GM19452 (cell line): ENCODE data around the gene PHTF1.
A peak's percentile ranks its signal among the peaks of the same experiment; 100 is the strongest.

Experiments
- ATAC-seq: cut with Tn5 transposase; IDR thresholded peaks from one replicate; pipeline ENCODE4 v1.9.1; 2021; ENCODE audit not compliant: unreplicated experiment

The PHTF1 gene

DNA sequence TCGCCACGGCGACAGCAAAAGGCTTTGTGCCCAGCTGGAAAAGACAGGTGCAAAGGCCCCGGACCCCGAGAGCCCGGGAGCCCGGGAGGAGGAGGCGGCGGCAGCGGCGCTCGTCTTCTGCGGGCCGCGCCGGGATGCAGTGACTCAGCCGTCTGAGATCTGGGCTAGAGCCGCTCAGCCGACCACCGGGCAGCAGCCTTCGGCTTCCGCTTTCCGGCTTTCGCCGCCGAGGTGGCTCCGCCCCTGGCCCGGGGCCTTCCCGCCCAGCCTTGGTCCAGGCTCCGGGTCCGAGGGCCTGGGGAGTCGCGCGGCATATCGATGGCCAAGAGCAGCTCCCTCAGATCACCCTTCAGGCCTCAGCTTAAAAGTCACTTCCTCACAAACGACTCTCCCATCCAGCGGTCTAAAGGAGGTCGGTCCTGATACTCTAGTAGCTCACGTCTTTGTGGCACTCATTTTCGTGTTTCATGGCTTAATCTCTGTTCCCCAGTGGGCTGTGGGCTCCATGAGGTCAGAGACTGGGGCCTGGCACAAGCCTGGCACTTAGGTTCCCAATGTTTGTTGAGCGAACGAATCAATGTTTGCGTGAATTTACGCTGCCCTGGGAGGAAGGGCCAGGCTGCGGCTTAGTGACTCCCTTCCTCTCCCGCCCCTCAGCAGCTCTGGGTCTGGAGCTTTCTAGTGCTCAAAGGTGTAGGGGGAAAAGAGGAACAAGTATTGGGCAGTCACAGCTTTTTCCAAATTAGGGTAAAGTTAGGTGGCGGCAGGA lies at the start of gene PHTF1:
Gene PHTF1, minus strand, starts transcription at position 154 of the 769 bp plus-strand sequence. CDS start 783 bp downstream, outside the sequence.
- peak; percentile 82 for ATAC-seq

DNA sequence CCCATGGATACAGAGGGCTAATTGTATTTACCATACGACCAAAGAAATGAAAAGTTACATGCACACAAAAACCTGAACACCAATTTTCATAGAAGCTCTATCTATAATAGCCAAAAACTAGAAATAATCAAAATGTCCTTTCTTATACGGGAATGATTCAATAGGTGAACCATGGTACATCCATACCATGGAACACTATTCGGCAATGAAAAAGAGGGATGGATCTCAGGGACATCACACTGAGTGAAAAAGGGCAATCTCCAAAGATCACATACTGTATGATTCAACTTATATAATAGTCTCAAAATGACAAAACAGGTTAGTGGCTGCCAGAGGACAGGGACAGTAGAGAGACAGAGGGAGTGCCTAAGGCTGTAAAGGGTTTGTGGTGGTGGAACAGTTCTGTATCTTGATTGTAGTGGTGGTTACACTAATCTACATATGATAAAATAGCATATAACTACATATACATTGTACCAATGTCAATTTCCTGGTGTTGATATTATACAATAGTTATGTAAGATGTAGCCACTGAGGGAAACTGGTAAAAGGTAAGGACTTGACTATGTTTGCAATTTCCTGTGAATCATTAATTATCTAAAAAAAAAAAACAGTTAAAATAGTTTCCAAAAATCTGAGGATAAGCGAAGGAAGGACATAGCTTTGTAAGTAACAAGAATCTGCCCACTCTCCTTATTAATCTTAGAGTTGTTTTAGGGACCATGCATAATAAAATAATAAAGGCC lies 49.3 kb upstream of the PHTF1 start:
- ATAC-seq: no peak

DNA sequence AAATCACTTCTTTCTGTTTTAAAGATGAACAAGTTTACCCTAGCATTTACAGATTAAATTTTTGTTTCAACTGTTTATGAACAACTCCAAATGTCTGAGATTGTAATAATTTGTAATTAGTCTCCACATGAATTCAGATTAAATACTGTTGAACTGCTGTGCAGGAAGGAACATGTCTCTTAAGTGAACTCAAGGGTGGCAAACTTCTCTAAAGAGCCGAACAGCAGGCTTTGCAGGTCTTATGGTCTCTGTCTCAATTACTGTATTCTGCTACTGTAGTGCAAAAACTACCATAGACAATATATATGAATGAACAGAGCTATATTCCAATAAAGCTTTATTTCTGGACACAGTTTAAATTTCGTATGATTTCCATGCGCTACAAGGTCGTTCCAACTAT lies 46.4 kb upstream of the PHTF1 start:
- ATAC-seq: no peak

DNA sequence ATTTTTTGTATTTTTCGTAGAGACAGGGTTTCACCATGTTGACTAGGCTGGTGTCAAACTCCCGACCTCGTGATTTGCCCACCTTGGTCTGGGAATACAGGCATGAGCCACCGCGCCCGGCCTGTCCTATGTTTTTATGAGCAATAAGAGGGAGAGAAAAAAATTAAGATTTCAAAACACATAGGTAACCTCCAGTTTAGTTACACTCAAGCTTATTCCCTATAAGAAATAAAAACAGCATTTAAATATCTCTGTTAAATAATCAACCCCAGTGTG lies 45.9 kb upstream of the PHTF1 start:
- no peak for ATAC-seq

DNA sequence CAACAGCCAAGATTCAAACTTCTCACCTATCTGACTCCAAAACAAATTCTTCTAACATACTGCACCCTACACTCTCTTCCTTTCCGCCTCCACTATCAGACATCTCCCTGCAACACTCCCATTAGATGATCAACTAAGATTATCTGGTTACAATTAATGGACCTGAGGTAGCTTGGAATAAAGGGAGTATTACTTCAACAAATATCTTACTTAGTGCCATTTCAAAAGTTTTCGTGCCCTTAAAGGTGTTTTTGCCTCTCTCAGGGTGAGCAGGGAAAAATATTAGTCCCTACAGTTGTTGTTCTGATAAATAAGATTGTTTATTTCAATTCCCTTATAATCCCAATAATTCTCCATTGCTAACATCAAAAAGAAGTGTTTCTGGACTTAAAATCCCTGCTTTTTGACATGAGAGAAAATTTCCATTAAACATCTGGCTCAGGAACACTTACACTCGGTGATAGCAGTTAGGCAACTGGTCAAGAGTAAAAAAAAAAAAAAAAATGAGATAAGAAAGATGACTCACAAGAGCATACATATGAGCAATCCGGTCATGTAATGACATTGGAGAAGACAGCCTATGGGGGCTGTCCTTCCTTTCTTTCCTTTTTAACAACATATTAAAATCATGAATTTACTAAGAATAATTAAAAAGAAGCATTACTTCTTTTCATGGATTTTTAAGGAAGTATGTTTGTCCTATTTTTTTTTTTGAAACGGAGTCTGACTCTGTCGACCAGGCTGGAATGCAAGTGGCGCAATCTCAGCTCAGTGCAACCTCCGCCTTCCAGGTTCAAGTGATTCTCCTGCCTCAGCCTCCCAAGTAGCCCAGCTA lies 45.4 kb upstream of the PHTF1 start:
- ATAC-seq: no peak

DNA sequence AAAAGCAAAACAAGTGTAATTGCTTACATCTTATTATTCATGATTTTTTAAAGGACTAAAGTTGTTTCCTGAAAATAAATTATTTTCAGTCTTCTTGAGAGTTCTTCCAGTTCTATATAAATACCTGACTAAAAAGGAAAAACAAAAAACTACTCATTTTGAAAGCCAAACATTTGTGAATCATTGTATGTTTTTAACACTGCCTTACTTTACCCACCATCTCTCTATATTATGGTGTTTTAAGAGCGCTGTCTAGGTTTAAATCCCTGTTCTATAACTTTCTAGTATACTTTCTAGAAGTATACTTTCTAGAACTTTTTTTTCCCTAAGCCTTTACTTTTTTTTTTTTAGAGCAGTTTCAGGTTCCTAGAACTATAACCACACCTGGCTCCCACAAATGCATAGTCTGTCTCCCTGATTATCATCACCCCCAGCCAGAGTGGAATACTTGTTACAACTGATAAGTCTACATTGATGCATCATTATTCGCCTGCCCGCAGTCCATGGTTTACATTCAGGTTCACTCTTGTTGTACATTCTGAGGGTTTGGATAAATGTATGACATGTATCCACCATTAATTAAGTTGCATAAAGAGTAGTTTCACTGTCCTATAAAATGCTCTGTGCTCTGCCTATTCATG lies 43.2 kb upstream of the PHTF1 start:
- ATAC-seq: no peak

- ATAC-seq: no peak
Observed at GRCh38 chr1:113800487-113800886, 41.2 kb upstream of the PHTF1 start.

DNA sequence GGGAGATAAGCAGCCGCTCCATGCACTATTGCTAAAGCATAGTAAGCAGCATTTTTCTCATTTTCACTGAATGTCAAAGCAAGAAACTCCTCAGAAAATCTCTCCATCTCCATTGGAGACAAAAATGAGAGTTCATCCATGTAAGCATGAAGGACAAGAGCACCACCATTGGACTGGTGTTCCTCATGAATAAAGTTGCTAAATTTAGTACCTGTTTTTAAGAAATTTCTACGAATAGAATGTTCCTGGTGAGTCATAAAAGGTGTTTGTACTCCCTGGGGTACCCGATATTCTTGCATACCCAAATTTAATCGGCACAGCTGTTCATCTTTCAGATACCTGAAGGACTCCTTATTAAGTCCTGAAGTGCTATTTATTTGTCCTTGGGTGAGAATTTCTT lies 38.2 kb upstream of the PHTF1 start:
- no peak for ATAC-seq

DNA sequence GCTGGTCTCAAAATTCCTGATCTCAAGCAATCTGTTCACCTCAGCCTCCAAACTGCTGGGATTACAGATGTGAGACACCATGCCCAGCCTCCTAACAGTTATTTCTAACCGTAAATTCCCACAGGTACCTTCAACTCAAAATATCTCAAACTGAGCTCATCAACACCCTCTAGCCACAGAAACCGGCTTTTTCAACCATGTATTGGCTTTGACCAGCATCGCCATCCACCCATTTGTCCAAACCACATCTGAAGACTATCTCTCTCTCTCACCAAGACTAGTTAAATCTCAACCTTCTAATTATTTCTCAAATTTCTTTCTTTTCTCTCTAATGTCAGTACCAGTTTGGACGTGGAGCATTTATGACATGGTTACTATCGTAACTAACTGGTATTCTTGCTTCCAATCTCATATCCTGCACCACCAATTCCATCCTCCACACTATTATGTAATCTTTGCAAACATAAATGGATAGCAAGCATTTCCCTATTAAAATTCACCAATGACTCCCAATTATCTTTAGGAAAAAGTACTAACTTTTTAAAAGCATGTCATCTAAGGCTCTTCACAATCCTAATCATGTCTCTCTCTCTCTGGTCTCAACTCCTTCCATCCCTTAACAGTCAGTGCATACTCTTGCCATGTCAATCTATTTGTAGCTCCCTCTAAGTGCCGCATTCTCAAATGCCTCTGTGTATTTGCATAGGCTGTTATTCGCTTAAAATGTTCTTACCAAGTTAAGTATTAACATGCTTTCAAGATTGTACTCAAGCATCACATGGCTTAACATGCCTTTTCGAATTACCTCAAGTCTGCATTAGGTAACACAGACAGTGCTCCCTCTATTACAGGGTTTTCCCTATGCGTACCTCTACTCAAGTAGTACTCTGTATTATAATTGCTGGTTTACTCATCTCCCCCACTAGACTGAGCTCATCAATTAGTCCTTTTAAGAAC lies 34.9 kb upstream of the PHTF1 start:
- no peak for ATAC-seq

GRCh38 chr1:113792986-113793385 lies 33.7 kb upstream of the PHTF1 start:
- no peak for ATAC-seq

- ATAC-seq: no peak
Observed at GRCh38 chr1:113792471-113792870, 33.2 kb upstream of the PHTF1 start.

DNA sequence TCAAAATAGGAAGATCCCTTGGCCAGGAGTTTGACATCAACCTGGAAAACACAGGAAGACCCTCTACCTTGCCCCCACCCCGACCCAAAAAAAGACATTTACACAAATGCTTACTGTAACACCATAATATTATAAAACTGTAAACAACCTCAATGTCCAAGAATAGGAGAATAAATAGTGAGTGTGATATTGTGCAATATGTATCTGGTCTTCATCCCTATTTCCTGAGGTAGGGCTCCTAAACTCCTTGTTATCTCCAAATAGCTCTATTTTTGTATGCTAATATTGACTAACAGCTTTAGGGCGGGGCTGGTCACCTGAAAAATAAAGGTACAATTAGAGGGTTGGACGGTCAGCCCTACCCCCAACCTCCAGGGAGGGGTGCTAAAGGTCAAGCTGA lies 29.5 kb upstream of the PHTF1 start:
- ATAC-seq: no peak

DNA sequence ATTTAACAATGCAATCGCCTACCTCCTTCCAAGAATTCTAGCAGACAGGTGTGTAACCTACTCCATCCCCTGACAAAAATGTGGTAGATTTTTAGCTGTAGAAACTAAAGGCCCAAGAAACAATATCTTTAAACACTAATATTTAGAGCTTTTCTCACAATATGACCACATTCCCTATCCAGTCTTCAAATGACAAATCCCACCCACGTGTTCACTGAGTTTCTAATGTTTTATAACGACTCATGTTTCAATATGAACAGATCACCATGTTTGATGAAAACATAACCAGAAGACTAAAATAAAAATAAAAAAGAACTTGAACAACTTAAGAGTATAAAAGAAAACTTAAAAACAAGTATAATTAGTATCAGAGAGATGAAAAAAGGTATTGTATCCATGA lies 28.4 kb upstream of the PHTF1 start:
- ATAC-seq: no peak

GRCh38 chr1:113786069-113786468 lies 26.8 kb upstream of the PHTF1 start:
- no peak for ATAC-seq

DNA sequence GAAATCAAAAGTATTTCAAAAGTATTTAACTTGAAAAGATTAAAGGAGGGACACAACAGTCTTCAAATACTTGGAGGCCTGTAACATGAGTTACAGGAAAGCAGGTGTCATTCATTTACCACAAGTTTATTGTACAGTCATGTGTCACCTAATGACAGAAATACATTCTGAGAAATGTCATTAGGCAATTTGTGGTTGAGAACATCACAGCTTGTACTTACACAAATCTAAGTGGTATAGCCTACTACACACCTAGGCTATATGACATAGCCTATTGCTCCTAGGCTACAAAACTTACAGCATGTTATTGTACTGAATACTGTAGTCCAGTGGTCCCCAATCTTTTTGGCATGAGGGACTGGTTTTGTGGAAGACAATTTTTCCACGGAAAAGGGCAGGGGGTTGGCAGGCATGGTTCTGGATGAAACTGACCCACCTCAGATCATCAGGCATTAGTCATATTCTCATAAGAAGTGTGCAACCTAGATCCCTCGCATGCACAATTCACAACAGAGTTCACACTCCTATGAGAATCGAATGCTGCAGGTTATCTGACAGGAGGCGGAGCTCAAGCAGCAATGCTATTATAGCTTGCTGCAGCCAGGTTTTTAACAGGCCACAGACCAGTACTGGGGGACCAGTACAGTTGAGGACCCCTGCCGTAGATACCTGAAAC lies 25.0 kb upstream of the PHTF1 start:
- ATAC-seq: peak; percentile 76

- ATAC-seq: peak; percentile 83
Observed at GRCh38 chr1:113783254-113784103, 24.2 kb upstream of the PHTF1 start.

- ATAC-seq: no peak
Observed at GRCh38 chr1:113782406-113782805, 23.1 kb upstream of the PHTF1 start.

DNA sequence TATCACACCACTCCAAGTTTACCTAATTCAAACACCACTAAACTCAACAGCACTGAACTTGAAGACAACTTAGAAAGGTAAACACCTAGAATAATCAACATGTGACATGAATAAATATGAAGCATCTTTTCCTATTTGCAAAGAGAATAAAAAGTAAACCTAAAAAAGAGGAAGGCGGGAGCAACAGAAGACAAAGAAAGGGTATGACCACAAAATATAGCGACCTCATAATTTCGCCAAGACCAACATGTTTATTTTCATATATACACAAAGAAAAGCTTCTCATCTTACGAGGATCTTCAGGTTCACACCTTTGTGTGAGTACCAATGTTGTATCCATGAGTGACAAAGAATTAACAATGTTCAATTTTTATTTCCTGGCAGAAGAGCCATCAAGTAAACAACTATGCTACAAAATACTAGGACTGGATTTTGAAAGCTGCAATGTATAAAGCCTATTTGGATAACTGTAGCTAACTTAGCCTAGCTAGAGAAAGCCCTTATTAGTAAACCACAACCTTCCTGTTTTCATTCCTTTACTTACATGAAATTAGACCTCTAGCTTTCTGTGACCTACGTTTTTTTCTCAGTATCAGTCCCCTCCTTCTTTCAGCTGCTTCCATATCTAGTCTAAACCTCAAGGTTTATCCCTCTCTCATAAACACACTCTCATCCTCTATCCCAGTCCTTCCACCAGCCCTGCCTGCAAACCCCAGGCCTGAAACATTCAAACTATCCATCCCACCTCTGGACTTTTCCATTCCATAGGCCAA lies 21.3 kb upstream of the PHTF1 start:
- no peak for ATAC-seq
